ENCODE results near the gene FANK1.
A peak's percentile ranks its signal among the peaks of the same experiment; 100 is the strongest.
"Not testable (repeated sequence)": the region's sequence is repeated elsewhere in the genome, so short reads cannot be mapped to it uniquely, and the experiment has no call there.

The FANK1 gene

DNA sequence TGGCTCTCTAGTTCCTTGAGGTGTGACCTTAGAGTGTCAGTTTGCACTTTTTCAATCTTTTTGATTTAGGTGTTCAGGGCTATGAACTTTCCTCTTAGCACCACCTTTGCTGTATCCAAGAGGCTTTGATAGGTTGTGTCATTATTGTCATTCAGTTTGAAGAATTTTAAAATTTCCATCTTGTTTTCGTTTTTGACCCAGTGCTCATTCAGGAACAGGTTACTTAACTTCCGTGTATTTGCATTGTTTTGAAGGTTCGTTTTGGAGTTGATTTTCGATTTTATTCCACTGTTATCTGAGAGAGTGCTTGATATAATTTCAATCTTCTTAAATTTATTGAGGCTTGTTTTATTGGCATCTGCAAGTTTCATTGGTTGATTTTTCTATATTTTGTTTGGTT is 37.3 kb downstream of the FANK1 start:
- DNase-seq: no peak

DNA sequence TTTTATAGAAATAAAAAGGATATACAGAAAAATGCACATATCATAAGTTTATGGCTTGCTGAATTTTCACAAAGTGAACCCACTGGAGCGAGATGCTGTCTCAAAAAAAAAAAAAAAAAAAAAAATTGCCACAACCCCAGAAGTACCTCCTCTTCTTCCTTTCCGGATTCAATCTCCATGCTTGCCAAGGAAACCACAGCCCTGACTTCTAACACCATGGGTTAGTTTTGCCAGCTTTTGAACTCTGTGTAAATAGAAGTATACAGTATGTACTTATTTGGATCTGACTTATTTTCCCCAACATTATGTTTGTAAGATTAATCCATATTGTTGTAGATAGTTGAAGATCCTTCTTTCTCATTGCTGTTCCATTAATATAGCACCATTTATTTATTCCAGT is 40.0 kb downstream of the FANK1 start:
- DNase-seq: no peak

DNA sequence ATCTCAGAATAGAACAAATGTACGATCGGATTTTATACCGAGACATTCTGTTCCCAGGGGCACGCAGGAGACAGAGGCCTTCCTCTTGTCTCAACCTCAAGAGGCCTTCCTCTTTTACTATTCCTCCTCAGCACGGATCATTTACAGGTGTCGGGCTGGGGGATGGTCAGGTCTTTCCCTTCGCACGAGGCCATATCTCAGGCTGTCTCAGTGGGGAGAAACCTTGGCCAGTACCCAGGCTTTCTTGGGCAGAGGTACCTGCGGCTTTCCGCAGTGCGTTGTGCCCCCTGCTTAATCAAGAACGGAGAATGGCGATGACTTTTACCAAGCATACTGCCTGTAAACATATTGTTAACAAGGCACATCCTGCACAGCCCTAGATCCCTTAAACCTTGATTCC is 44.2 kb downstream of the FANK1 start:
- no peak for DNase-seq

DNA sequence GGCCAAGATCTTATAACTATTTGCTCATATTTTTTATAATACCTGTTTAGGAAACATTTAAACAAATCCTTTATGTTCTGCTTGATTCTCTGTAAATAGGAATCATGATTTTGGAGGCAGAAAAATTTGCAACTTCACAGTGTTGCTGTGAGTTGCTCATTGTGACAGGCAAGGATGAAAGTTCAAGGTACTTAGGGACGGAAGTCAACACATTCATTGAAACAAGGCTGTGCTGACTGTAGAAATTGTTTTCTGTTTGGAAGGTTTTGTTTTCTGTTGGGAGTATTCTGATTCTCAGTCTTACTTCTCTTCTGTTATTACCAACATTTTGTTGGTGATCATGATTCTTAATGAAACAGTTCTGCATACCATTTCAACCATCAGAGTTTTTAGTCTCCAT is 54.9 kb downstream of the FANK1 start:
- DNase-seq: no peak

DNA sequence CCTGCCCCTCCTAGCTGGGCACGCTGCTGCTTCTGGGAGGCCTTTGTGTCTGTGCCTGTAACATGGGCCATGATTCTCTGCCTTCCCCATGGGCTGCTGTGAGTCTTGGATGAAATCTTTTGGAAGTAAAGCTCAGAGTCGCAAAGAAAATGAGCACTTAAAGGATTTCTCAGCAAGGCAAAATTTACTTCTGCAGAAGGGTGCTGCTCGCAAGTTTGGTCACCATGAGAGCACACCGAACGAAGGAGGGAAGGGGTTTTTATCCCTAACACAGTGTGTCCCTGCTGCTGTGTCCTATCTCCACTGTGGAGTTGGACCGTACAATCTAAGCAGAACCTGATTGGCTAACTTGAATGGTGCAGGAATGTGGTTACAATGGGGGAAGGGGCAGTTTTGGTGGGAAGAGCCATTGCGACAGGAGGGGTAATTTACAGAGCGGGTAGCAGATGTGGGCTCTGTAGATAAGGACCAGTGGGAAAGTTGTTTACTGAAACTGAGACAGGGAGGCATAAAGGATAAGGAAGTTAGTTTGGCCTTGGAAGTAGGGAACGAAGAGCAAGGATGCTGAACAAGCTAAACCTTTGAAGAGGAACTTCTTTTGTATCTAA is 57.5 kb downstream of the FANK1 start:
- DNase-seq: no peak

DNA sequence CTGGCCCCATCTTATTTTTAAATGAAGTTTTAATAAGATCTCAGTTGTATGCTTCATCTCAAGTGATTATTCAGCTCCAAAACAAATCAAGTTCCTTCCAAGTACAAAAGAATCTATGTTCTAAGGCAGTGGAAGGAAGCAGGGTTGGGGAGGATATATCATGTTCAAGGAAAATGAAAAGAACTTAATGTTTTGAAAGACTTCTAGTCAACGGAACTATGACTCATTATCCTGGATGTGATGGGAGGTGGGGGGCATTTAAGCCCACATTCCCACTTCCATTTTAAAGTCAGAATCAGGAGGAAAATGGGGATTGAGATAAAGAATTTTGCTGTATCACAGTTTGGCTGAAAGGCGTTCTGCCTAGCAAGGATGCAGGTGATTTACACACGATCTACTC is 59.4 kb downstream of the FANK1 start:
- DNase-seq: no peak

DNA sequence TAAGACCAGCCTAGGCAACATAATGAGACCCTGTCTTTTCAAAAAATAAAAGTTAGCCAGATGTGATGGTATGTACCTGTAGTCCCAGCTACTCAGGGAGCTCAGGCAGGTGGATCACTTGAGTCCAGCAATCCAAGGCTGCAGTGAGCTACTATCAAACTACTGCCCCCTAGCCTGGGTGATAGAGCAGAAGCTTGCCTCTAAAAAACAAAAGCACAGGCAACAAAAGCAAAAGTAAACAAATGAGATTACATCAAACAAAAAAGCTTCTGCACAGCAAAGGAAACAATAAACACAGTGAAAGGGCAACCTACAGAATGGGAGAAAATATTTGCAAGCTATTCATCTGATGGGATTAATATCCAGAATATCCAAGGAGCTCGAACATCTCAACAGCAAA is 65.4 kb downstream of the FANK1 start:
- DNase-seq: no peak

DNA sequence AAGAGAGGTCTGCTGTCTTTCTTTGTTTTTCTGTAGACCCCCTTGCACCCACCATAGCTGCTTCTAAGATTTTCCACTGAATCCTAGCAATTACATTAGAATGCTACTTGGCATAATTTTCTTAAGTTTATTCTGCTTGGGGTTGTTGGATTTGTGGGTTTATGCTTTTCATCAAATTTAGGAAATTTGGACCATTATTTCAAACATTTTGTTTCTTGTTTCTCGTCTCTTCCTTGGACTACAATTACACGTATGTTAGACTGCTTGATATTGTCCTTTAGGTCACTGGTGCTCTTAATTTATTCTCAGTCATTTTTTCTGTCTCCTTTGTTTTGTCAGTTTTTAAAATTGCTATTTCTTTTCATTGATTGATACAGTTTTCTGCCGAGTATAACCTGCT is 65.8 kb downstream of the FANK1 start:
- DNase-seq: no peak

DNA sequence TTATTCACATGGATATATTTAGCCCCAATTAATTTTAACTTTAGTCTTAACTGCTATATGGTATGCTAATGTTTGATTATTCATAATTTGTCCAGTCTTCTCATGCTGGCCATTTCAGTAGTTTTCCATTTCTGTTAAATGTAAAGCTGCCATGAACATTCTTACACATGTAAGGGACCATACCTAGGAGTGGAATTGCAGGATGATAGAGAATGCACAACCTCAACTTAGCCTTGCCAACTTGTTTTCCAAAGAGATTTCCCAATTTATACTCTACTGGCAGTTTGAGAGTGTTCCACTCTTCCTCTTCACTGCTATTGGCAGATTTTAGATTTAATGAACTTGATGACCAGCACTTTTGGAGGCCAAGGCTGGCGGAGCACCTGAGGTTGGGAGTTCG is 68.2 kb downstream of the FANK1 start:
- no peak for DNase-seq

DNA sequence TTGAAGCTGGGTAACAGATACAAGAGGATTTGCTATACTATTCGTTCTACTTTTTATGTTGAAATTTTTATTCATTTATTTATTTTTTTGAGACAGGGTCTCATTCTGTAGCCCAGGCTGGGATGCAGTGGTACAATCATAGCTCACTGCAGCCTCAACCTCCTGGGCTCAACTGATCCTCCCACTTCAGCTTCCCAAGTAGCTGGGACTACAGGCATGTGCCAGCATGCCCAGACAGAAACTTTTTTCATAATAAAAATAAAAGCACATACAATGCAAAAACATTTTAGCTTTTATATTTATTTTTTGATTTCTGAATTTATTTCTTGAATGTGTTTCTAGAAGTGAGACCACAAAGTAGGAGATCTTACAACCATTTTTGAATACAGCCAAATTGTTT is 71.2 kb downstream of the FANK1 start:
- DNase-seq: no peak

DNA sequence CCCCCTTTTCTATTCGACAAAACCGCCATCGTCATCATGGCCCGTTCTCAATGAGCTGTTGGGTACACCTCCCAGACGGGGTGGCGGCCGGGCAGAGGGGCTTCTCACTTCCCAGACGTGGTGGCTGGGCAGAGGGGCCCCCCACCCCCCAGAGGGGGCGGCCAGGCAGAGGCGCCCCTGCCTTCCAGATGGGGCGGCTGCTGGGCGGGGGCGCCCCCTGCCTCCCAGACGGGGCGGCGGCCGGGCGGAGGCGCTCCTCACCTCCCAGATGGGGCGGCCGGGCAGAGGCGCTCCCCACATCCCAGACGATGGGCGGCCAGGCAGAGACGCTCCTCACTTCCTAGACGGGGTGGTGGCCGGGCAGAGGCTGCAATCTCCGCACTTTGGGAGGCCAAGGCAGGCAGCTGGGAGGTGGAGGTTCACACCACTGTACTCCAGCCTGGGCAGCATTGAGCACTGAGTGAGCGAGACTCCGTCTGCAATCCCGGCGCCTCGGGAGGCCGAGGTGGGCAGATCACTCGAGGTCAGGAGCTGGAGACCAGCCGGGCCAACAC is 73.8 kb downstream of the FANK1 start:
- not testable (repeated sequence) for DNase-seq

DNA sequence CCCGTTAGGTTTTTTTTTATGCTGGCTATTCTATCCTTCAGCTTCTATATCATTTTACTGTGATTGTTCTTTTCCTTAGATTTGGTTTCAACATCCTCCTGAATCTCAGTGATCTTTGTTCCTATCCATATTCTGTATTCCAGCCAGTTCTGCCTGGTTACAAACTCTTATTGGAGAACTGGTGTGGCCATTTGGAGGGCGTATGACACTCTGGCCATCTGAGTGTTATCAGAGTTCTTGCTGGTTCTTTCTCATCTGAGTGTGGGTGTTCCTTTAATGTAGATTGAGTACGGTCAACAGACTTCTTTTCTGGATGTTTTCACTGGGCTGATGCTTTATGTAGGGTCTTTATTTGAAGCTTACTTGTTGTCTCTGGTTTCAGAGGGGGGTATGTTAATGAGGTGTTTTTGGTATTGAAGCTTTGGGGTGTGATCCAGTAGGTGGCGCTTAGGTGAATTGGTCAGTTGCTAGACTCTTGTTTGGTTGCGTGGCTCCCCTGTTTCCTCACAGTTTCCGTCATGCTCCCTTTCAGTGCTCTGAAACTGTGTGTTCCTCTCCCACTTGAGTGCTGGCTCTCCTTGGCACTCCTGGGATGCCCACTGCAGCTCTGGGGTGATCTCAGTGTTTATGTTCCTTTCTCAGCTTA is 80.7 kb downstream of the FANK1 start:
- no peak for DNase-seq

DNA sequence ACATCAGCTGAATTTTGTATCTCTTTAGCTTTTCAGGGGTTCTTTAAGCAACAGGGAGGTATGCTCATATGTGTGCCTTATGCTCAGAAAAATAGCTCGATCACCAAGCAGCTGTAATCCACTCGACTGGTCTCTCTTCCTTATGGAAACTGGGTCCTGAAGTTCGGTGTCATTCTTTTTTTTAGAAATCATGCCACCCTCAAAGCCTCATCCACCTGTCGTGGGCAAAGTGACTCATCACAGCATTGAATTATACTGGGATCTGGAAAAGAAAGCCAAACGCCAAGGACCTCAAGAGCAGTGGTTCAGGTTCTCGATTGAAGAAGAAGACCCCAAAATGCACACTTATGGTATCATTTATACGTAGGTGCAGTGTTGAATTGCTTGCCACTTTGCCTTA is 83.6 kb downstream of the FANK1 start:
- DNase-seq: no peak

DNA sequence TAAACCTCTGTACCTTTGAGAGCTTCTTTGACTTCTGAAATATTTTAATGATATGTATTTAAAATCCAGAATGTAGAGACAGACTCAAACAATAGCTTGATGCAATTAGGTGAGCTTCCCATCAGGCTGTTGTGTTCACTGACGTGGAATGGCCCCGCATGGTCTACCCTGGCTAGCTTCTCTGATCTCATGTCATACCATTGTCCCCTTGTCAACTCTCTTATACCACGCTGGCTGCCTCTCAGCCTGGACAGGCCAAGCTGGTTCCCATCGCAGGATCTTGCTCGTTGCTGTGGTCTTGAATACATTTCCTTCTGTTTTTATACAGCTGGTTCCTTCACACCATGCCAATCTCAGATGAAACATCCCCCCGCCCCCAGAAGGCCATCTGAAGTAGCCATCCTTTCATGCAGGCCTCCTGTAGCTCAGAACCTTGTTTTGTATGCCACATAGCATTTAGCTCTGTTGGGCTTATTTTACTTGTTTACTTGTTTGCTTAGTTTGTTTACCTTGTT is 84.2 kb downstream of the FANK1 start:
- DNase-seq: peak in 1 of 14 donors; percentile 17

DNA sequence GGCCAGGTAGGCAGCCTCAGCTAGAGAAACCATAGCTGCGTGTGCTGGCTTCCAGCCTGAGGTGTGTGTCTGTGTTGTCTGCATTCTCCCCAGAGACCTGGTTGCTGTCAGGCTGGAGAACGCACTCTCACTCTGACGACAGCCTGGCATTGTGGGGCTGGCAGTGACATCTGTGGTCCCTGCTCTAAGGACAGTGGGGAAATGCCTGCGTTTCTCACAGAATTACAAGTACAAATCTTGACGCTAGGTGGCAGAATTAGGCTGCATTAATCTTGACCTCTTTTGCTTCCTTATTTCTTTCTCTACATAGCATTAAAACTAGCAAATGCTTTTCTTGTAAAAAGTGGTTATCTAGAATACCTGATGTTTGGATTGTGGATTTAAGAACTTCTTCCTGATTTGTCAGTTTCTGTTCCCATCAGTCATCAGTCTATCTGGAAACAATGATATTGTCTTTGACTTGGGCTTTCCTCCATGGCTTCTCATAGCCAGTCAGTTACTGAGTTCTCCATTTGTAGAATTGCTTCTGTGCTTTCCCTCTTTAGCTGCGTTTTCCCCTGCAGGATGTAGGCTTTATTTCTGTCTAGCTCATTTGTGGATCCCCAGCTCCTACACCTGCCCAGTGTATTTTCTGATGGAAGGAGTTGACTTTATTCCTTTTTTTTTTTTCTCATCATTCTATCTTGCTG is 86.0 kb downstream of the FANK1 start:
- DNase-seq: peak in 7 of 14 donors; percentile 2 to 44 (median 17)

DNA sequence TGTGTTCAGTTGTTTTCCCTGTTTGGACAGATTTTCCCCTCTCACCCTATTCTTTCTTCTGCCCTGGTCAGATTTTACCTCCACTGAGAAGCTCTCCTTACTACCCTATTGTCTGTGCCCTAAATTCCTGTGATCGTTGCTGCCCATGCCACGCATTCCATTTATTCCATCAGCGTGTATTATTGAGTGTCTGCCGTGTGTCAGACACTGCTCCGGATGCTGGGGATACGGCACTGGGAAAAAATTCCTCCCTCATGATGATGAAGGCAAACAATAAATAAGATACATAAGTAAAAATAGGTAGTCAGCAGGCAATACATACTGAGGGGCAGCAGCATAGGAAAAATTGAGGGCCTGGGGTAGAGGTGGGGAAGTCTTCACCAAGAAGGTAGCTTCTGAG is 86.8 kb downstream of the FANK1 start:
- DNase-seq: no peak

DNA sequence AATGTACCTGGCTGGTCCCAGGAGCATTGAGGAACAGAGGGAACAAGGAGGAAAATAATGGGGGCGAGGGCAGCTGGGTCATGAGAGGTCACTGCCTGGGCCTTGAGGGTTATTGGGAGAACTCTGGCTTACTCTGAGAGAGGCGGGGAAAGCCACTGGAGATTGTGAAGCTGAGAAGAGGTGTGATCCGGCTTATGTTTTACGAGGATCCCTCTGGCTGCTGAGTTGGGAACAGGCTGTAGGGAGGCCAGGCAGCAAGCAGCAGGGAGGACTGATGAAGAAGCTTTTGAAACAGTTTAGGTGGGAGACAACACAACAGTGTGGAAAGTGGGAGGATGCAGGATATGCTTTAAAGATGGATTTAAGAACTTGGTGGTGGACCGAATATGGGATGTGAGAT is 87.3 kb downstream of the FANK1 start:
- DNase-seq: no peak

DNA sequence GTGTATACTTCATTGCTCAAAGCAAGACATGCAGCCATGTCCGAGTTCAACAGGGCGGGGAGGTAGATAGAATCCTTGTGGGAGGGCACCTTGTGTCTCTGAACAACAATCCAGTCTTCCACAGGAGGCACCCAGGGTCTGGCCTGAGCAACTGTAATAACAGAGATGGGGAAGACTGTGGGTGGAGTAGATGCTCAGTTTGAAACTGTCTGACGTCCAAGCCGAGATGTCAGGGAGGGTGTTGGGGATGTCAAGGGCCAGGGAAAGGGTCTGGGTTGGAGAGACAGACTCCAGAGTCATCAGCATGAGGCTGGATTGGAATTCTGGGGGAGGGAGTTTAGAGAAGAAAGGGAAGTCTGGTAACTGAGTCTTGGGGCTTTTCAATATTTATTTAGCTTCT is 88.0 kb downstream of the FANK1 start:
- no peak for DNase-seq

DNA sequence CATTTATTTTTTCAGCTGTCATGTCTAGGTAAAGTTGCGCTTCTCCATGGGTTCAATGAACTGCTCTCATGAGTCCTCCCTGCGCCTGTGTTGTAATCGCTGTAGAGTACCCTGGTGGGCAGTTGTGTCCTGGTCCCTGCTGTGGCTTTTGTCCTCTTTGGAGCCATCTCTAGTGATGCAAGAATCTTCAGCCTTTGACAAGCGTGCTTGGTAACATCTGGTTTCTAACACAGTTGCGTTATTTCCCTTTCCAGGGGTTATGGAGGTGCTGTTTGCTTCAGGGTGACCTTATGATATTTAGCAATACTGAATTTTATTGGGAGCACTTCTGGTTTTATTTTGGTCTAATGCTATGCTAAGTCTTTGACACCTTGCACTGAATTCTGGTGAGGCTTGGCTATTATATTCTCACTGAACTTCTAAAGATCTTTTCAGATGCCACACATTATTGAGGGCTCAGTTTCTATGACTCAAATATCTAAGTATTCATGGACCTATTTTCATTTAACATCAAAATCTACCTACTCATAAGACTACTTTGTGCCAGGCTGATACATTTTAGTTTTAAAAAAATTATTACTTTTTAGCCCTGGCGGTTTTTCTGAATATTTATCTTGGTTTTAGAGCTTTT is 88.6 kb downstream of the FANK1 start:
- DNase-seq: no peak

DNA sequence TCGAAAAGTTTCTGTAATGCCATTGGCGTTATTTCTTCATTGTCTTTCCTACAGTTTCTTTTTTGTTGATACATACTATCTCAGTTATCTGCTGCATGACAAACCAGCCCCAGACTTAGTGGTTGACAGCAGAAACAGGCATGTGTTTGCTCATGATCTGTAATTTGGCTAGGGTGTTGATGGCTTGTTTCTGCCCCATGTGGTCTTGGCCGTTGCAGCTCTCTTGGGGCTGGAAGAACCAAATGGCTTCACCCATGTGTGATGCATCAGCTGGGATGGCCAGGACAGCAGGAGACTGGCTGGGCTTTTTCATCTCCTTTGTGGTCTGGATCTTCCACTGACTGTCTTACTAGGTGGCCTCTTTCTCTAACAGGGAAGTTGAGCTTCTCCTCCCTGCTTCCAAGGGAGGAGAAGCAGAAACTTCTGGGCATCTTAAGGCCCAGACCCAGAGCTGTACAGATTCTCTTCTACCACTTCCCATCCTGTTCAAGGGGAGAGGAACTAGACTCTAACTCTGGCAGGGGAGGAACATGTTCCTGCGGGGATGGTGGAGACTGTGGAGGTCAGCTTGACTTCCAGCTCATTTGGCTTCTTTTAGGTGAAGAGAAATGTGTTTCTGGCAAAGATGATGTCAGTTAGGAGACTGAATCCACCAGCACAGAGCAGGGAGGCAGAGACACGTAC is 89.3 kb downstream of the FANK1 start:
- DNase-seq: no peak

DNA sequence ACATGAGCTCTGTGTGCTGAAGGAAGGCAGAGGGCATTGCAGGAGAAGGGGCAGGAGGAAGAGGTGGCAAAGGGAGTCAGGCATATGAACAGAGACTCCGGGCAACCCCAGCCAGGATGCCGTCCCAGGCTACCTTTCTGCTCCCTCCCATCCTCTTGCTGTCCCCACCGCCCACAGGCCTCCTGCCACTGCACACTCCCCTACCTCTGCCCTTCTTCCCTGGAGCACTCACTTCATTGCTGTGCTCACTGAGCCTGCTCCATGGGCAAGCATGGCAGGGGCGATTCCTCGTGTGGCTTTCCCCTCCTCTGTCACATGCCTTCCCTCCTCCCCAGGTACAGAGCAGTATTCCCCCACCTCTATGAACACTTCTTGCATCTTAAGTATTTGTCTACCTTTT is 93.4 kb downstream of the FANK1 start:
- no peak for DNase-seq

DNA sequence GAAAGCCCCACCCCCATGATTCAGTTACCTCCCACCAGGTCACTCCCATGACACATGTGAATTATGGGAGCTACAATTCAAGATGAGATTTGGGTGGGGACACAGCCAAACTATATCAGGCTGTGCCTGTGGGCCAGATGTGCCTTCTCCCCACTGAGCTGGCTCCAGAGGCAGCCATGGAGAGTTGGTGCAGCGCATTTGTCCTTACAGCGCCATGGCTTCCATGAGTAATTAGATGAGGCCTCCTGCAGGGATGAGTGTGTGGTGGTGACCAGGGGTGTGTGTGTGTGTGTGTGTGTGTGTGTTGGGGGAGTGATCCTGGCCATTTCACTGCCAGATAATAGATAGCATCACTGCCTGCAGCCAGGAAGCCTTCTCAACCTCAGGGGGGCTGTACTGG is 94.6 kb downstream of the FANK1 start:
- no peak for DNase-seq

DNA sequence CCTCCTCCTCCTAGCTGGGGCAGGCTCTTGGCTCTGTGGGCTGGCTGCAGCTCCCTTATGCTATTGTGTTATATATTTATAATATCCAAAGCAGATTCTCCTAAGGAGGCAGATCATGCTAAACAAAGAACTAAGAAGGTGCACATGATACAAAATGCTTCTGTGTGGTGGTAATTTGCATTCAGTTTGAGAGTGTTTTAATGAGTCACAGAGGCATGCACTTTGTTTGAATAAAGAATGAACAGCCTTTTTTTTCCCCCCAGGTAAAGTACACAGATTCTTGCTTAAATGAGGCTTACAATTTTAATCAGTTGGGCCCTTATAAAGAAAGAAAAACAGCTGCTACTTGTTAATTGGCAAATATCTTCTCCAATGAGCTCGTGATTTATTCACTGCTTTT is 95.0 kb downstream of the FANK1 start:
- DNase-seq: no peak

All from C1 segment of cervical spinal cord (tissue), 14 donors.